Upper lobe of left lung (tissue), 6 donors: ENCODE measurements around the gene ADGRD1. TPM values are rescaled to one million over a fixed set of nuclear protein-coding genes. Genes with fewer than 3 reads are reported as not detected.

Experiments used
- ATAC-seq, 2 donors: fragments of 200-7000 bp; cut with Tn5 transposase; one replicate each; pipeline ENCODE4 v1.9.1; 2022; ENCODE audit warnings: mild to moderate bottlenecking in 2 of 2, moderate library complexity in 2 of 2; ENCODE audit not compliant: low FRiP score in 2 of 2
- DNase-seq, 2 donors: peaks; one replicate each; pipeline ENCODE4 v3.0.0-alpha.2; 2019 to 2020
- H3K27ac ChIP-seq, 4 donors: fragments of 200-600 bp; sonication (generic); one replicate each; pipeline ENCODE4 v1.5.1; 2016 to 2019
- H3K27me3 ChIP-seq, 4 donors: fragments of 200-600 bp; sonication (generic); one replicate each; pipeline ENCODE4 v1.5.1; 2017 to 2019
- H3K36me3 ChIP-seq, 4 donors: fragments of 200-600 bp; sonication (generic); one replicate each; pipeline ENCODE4 v1.5.1; 2016 to 2019
- H3K4me1 ChIP-seq, 4 donors: fragments of 200-600 bp; sonication (generic); one replicate each; pipeline ENCODE4 v1.5.1; 2018 to 2019
- H3K4me3 ChIP-seq, 4 donors: fragments of 200-600 bp; sonication (generic); one replicate each; pipeline ENCODE4 v1.5.1; 2017 to 2019; ENCODE audit warnings: mild to moderate bottlenecking in 2 of 4, moderate library complexity in 1 of 4
- H3K9me3 ChIP-seq, 4 donors: fragments of 200-600 bp; sonication (generic); one replicate each; pipeline ENCODE4 v1.5.1; 2018 to 2019
- EP300 ChIP-seq, 4 donors: sonication (generic); formaldehyde crosslinking; IDR thresholded peaks; one replicate each; pipeline ENCODE4 v1.5.1; 2017; ENCODE audit warnings: antibody characterized with exemption in 4 of 4, control low read depth in 2 of 4
- POLR2A ChIP-seq, 4 donors: fragments of 450-650 bp; IDR thresholded peaks; one replicate each; pipeline ENCODE4 v1.5.1; 2016 to 2017; ENCODE audit warnings: antibody characterized with exemption in 4 of 4, mild to moderate bottlenecking in 2 of 4
- POLR2AphosphoS5 ChIP-seq, 2 donors: sonication (generic); formaldehyde crosslinking; IDR thresholded peaks; one replicate each; pipeline ENCODE4 v1.5.1; 2017; ENCODE audit warnings: antibody characterized with exemption in 2 of 2
- WGBS, 2 donors: methylation state at CpG; one replicate each; pipeline ENCODE4 v1.1.5; 2017 to 2018; 5-methylcytosine and 5-hydroxymethylcytosine counted together
- small RNA-seq, 4 donors: library from RNA; depleted of rRNA; stranded (forward); fragments of <200 nt; gene quantifications; one replicate each; pipeline ENCODE3, GENCODE V24; 2016
- total RNA-seq, 6 donors: library from RNA; depleted of rRNA in 4 of 6; stranded (reverse); fragments of >200 nt in 4 of 6; gene quantifications; one replicate each; pipeline versions ENCODE4 v1.1.0 to v1.2.1, GENCODE V29; 2016 to 2021
- TF ChIP-seq, protein P1 (sequence below), 6 experiments: fragments of 450-650 bp in 4 of 6; fragments of 200-600 bp in 2 of 6; sonication (generic) in 2 of 6; IDR thresholded peaks; one replicate each; pipeline ENCODE4 v1.5.1; 2016 to 2019; ENCODE audit warnings: antibody characterized with exemption in 6 of 6
- donor health status: DM: no; HTN: no; CAD: no; lungs with moderate emphysema.
- donor health status: DM: no; HTN: yes; CAD: no; lungs with severe emphysema.

Gene ADGRD1
- total RNA-seq, 6 donors from 2014 or later: 84.2 to 124 (median 94.7) TPM

DNA sequence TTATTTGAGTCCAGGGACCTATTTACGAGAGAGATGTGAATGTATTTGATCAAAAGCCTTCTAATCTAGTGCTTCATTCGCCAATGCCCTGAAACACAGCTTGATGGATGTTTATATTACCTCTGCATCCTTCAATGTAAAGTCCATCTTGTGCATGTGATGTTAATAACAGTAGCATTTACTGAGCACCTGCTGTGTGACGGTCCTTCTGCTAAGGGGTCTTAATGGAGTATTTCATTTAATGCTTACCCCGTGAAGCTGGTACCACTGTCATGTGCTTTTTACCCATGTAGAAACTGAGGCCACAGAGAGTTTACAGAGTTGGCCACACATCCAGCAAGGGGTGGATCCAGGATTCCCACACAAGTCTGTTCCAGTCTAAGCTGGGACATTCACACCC is 237.3 kb downstream of the ADGRD1 start:
- H3K9me3 ChIP-seq: no peaks in the 10 kb centered on the region
- H3K36me3 ChIP-seq: no peaks in the 10 kb centered on the region
- no peaks in the 10 kb centered on the region for H3K4me1 ChIP-seq
- no peak for TF ChIP-seq POLR2A (IDR thresholded peaks at IDR 0.05)
- no peak for TF ChIP-seq EP300 (IDR thresholded peaks at IDR 0.05)
- TF ChIP-seq, protein P1, sequence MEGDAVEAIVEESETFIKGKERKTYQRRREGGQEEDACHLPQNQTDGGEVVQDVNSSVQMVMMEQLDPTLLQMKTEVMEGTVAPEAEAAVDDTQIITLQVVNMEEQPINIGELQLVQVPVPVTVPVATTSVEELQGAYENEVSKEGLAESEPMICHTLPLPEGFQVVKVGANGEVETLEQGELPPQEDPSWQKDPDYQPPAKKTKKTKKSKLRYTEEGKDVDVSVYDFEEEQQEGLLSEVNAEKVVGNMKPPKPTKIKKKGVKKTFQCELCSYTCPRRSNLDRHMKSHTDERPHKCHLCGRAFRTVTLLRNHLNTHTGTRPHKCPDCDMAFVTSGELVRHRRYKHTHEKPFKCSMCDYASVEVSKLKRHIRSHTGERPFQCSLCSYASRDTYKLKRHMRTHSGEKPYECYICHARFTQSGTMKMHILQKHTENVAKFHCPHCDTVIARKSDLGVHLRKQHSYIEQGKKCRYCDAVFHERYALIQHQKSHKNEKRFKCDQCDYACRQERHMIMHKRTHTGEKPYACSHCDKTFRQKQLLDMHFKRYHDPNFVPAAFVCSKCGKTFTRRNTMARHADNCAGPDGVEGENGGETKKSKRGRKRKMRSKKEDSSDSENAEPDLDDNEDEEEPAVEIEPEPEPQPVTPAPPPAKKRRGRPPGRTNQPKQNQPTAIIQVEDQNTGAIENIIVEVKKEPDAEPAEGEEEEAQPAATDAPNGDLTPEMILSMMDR (IDR thresholded peaks at IDR 0.05): no peak
- TF ChIP-seq POLR2AphosphoS5 (IDR thresholded peaks at IDR 0.05): no peak
- no peak overlapping the region for H3K4me3 ChIP-seq
- ATAC-seq: no peak
- no peak overlapping the region for H3K27ac ChIP-seq
- 93 to 96% methylated on average over 4 of the region's 4 CpGs for whole genome bisulfite sequencing, 2 donors
- DNase-seq: no peak
- H3K27me3 ChIP-seq: no peaks in the 10 kb centered on the region

Small RNA genes within 50 kb of the gene (small RNA-seq; reads per million reads assigned to genes)
- 0 reads per million in 4 donors for gene RF00019

Other genes starting within 250 kb of the ADGRD1 start
- gene RIMBP2, start 237.6 kb upstream of the ADGRD1 start, total RNA-seq: 1 to 10 TPM in 2 of 6 donors, under 1 TPM in 3, not detected in 1; 0.23 to 3.9 (median 0.44) TPM
- gene STX2, start 114.7 kb upstream of the ADGRD1 start, total RNA-seq: 100 to 1,000 TPM in 1 of 6 donors, 10 to 100 TPM in 5; 12.4 to 113 (median 27.0) TPM
- 100 to 1,000 TPM in 5 of 6 donors, 10 to 100 TPM in 1; 75.4 to 406 (median 188) TPM for gene RAN, start 81.8 kb upstream of the ADGRD1 start, total RNA-seq